HFF-Myc (cell line): Measurements from ENCODE around the gene IFT122.

ENCODE experiments used
- DNase-seq: peaks from one replicate; pipeline ENCODE4 v3.0.0-alpha.2; 2011; ENCODE audit warnings: low read depth; ENCODE audit errors: extremely low read depth
- H3K4me3 ChIP-seq: replicated peaks from 2 replicates; pipeline ENCODE4 v1.5.1; 2011; ENCODE audit warnings: low read depth, mild to moderate bottlenecking, control low read depth, low read length
- TF ChIP-seq, protein P1 (sequence below): IDR thresholded peaks from 2 replicates; pipeline ENCODE4 v1.5.1; 2012; ENCODE audit warnings: mild to moderate bottlenecking, low read depth, low read length, control low read depth; ENCODE audit errors: missing control alignments

IFT122 gene

DNA sequence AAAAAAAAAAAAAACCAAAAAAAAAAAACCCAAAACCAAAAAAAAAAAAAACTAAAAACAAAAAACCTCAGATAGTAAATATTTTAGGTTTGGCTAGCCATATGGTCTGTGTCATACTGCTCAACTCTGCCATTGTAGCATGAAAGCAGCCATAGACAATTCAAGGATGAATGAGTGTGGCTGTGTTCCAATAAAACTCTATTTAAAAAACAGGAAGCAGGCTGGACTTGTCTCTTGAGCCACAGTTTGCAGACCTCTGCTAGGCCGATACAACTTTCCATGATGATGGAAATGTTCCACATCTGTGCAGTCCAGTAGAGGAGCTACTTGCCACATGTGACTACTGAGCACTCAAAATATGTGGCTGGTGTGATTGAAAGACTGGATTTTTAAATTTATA is 22.7 kb upstream of the IFT122 start:
- H3K4me3 ChIP-seq, result no peak overlapping the region
- no peak for DNase-seq
- TF ChIP-seq, protein P1, sequence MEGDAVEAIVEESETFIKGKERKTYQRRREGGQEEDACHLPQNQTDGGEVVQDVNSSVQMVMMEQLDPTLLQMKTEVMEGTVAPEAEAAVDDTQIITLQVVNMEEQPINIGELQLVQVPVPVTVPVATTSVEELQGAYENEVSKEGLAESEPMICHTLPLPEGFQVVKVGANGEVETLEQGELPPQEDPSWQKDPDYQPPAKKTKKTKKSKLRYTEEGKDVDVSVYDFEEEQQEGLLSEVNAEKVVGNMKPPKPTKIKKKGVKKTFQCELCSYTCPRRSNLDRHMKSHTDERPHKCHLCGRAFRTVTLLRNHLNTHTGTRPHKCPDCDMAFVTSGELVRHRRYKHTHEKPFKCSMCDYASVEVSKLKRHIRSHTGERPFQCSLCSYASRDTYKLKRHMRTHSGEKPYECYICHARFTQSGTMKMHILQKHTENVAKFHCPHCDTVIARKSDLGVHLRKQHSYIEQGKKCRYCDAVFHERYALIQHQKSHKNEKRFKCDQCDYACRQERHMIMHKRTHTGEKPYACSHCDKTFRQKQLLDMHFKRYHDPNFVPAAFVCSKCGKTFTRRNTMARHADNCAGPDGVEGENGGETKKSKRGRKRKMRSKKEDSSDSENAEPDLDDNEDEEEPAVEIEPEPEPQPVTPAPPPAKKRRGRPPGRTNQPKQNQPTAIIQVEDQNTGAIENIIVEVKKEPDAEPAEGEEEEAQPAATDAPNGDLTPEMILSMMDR, result no peak

DNA sequence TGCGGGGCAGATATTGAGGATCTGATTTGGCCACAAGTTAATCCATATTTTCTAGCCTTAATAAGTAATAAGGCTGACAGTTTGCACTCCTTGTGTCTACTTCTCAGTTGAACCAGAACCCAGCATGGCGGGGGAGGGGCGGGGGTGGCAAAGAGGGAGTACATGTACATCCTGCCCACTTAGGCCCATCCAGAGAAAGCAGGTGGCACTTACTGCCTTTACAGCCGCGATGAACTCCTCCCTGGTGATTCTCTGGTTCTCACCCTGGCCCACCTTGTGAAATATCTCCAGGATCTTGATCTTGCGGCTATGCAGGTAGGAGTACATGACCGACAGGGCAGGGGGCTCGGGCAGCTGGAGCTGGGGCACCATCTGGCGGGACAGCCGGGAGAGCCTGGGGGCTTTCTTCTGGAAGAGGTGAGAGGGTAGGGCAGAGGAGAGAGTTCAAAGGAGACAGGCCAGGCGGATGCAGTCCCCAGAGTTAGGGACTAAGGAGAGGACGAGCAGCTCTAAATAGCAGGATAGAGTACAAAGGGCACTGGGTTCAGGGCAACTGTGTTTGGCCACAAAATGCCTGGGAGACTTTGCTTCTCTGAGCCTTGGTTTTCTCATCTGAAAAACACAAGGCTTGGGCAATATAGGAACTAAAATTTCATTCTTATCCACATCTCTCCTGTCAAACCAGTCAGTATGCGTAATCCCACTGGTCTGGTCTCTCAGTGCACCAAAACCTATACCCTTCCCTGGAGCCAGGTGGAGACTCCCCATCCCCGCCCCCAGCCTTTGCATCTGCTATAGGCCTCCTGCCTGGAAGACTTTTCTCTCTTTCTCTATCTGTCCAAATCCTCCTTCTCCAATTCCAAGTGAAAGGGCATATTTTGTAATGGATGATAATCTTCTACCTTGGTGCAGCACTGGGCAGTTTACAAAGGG is 21.7 kb upstream of the IFT122 start:
- no peak overlapping the region for H3K4me3 ChIP-seq
- TF ChIP-seq, protein P1, result peak; percentile 22
- DNase-seq, result no peak

DNA sequence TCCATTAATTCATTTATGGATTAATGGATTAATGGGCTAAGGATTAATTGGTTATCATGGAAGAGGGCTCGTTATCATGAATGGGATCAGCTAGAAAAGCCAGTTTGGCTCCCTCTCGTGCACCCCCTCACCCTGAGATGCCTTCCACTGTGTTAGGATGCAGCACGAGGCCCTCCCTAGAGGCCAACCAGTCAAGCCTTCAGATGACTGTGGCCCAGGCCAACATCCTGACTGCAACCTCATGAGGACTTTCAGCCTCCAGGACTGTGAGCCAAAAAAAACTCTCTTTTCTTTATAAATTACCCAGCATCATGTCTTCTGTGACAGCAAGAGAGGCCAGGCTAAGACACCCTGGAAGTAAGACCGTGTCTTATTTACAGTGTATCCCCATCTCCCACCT is 20.5 kb upstream of the IFT122 start:
- H3K4me3 ChIP-seq, result no peak overlapping the region
- TF ChIP-seq, protein P1, result no peak
- DNase-seq, result no peak

DNA sequence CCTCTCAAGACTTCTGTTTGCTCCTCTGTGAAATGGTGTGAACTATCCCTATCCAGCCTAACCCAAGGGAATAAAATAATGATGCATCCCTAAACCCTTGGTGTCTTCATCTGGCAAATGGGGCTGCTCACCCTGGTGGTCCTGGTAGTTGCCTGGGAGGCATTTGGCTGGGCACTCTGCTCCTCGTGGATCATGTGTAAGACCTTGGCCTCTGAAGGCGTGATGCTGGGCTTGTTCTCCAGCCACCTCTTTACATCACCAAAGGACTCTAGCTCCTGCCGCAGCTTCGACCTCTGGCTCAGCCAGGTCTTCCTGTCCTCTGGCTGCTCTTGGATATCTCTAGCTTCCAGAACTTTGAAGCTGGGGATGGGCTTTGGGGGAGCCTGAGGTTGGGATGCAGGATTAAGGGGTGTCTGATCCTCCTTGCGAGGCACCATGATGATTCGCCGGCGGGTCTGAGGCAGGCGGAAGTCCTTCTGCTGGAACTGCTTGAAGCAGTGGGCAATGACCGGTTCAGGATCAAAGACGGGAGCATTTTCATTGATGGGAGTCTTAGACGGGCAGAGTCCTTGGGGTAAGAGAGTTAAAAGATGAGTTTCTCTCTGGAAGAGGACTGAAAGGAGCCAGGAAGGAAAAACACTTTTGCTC is 18.7 kb upstream of the IFT122 start:
- no peak overlapping the region for H3K4me3 ChIP-seq
- DNase-seq, result no peak
- TF ChIP-seq, protein P1, result no peak

DNA sequence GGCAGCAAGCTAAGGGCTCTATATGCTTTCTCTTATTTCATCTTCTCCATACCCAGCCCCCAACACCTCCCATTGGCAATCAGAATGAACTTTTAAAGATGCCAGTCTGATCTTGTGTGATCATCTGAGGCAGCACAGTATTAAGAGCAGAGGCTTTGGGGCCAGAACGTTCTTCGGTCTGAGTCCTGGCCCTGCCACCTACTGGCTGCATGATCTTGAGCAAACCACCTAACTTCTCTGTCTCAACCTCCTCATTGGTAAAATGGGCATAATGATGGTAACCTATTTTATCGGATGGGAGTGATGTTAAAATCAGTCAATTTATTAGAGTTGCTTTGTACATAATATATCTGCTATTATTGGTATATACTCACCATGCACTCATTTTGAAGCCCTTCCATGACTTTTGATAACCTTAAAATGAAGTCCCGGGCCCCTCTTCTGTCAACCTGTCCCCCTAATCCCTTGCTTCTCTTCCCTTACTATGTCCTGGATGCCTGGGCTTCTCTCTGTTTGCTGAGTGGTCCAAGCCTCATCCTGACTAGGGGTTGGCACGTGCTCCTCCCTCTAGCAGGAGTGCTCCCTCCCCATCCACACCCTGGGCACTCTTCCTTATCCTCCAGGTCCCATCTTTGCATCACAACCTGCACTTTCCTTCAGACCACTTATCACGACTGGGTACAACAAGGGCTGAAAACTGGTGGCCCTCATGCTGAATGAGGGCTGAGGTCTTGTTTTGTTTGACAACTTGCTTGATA is 17.9 kb upstream of the IFT122 start:
- DNase-seq, result no peak
- TF ChIP-seq, protein P1, result peak; percentile 12

DNA sequence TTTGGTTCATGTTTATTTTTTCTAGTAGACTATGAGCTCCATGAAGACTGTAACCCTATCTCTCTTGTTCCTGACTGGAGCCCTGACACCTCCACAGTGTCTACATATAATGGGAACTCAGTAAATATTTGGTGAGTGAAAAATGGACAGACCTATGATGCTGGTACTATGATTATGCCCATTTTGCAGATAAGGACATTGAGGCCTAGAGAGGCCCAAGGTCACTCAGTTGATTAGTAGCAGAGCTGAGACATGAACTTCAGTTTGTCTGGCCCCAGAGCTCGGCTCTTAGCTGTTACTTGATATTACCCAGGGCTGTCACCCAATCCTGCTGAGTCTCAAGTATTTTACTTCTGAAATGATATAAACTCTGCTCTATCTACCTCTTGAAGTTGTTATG is 17.1 kb upstream of the IFT122 start:
- TF ChIP-seq, protein P1, result no peak
- DNase-seq, result no peak
- no peak overlapping the region for H3K4me3 ChIP-seq

More for the DNA sequence above, 17.9 kb upstream of the IFT122 start:
- no peak overlapping the region for H3K4me3 ChIP-seq
